ENCODE data around the gene CLIP4. TPM values are rescaled to one million over a fixed set of nuclear protein-coding genes. Genes with fewer than 3 reads are reported as not detected.
A peak's percentile ranks its signal among the peaks of the same experiment; 100 is the strongest.

Gene CLIP4
- total and polyA plus RNA-seq, 4 experiments from 2014 or later = 23.1 to 69.2 (median 44.9) TPM

- Histone ChIP-seq H3K4me1 (ENCODE audit: insufficient read depth, low read length) (no peaks in the 10 kb centered on the region), H3K36me3 (ENCODE audit: insufficient read depth, low read length) (no peaks in the 10 kb centered on the region), H3K27me3 (ENCODE audit: insufficient read depth, low read length) (no peaks in the 10 kb centered on the region), H3K4me3 (ENCODE audit: low read length in 2 of 2) (no peak overlapping the region), H3K27ac (ENCODE audit: low read depth, low read length) (no peak overlapping the region), H3K9me3 (ENCODE audit: control insufficient read depth in 1 of 2, low read length in 2 of 2) (no peaks in the 10 kb centered on the region)
- DNase-seq = no peak
- intact Hi-C loops (cut with micrococcal nuclease) = no loop called here
- ChIA-PET CTCF (ENCODE audit: partially characterized antibody) (no interaction called here), POLR2A (ENCODE audit: partially characterized antibody) (no interaction called here)
- no peaks in the 10 kb centered on the region for H3K9me3 Mint-ChIP-seq
- peaks cover 0 to 3% (median 0%) of the 10 kb centered on the region in 4 donors for H3K4me1 Mint-ChIP-seq
- no peak overlapping the region for H3K4me3 Mint-ChIP-seq
- H3K27me3 Mint-ChIP-seq = no peaks in the 10 kb centered on the region
- peak overlapping the region in 1 of 7 donors; percentile 54 for H3K27ac Mint-ChIP-seq
- no peaks in the 10 kb centered on the region for H3K36me3 Mint-ChIP-seq
These were observed 103.4 kb downstream of the CLIP4 start for GRCh38 chr2:29218550-29219125.

GRCh38 chr2:29219374-29219773, 104.2 kb downstream of the CLIP4 start:
- Histone ChIP-seq H3K27me3 (ENCODE audit: insufficient read depth, low read length) (no peaks in the 10 kb centered on the region), H3K4me3 (ENCODE audit: low read length in 2 of 2) (no peak overlapping the region), H3K9me3 (ENCODE audit: control insufficient read depth in 1 of 2, low read length in 2 of 2) (no peaks in the 10 kb centered on the region), H3K27ac (ENCODE audit: low read depth, low read length) (no peak overlapping the region), H3K4me1 (ENCODE audit: insufficient read depth, low read length) (no peaks in the 10 kb centered on the region), H3K36me3 (ENCODE audit: insufficient read depth, low read length) (no peaks in the 10 kb centered on the region)
- ChIA-PET POLR2A (ENCODE audit: partially characterized antibody) (no interaction called here), CTCF (ENCODE audit: partially characterized antibody) (no interaction called here)
- intact Hi-C loops (cut with micrococcal nuclease) = no loop called here
- Mint-ChIP-seq H3K27me3 (no peaks in the 10 kb centered on the region), H3K9me3 (no peaks in the 10 kb centered on the region), H3K27ac (no peak overlapping the region), H3K4me3 (no peak overlapping the region), H3K36me3 (no peaks in the 10 kb centered on the region), H3K4me1 (no peaks in the 10 kb centered on the region)
- no peak for DNase-seq

GRCh38 chr2:29220506-29221270, 105.5 kb downstream of the CLIP4 start:
- Mint-ChIP-seq H3K27ac (peak overlapping the region in 1 of 7 donors; percentile 8), H3K4me1 (no peaks in the 10 kb centered on the region), H3K9me3 (no peaks in the 10 kb centered on the region), H3K36me3 (no peaks in the 10 kb centered on the region), H3K27me3 (no peaks in the 10 kb centered on the region), H3K4me3 (no peak overlapping the region)
- CTCF ChIA-PET (ENCODE audit: partially characterized antibody) = no interaction called here
- Histone ChIP-seq H3K4me3 (ENCODE audit: low read length in 2 of 2) (no peak overlapping the region), H3K27me3 (ENCODE audit: insufficient read depth, low read length) (no peaks in the 10 kb centered on the region), H3K27ac (ENCODE audit: low read depth, low read length) (no peak overlapping the region), H3K9me3 (ENCODE audit: control insufficient read depth in 1 of 2, low read length in 2 of 2) (no peaks in the 10 kb centered on the region), H3K4me1 (ENCODE audit: insufficient read depth, low read length) (no peaks in the 10 kb centered on the region), H3K36me3 (ENCODE audit: insufficient read depth, low read length) (no peaks in the 10 kb centered on the region)
- intact Hi-C loops (cut with micrococcal nuclease) = no loop called here
- POLR2A ChIA-PET (ENCODE audit: partially characterized antibody) = no interaction called here
- no peak for DNase-seq

- no peak overlapping the region for H3K27ac Mint-ChIP-seq
These were observed 107.4 kb downstream of the CLIP4 start for GRCh38 chr2:29222381-29223179.

GRCh38 chr2:29223257-29223656, 108.0 kb downstream of the CLIP4 start:
- no peak for DNase-seq
- intact Hi-C loops (cut with micrococcal nuclease) = no loop called here
- no peaks in the 10 kb centered on the region for H3K9me3 Mint-ChIP-seq
- Histone ChIP-seq H3K27ac (ENCODE audit: low read depth, low read length) (no peak overlapping the region), H3K4me1 (ENCODE audit: insufficient read depth, low read length) (no peaks in the 10 kb centered on the region), H3K4me3 (ENCODE audit: low read length in 2 of 2) (no peak overlapping the region), H3K9me3 (ENCODE audit: control insufficient read depth in 1 of 2, low read length in 2 of 2) (no peaks in the 10 kb centered on the region), H3K27me3 (ENCODE audit: insufficient read depth, low read length) (no peaks in the 10 kb centered on the region), H3K36me3 (ENCODE audit: insufficient read depth, low read length) (no peaks in the 10 kb centered on the region)
- H3K27ac Mint-ChIP-seq = no peak overlapping the region
- CTCF ChIA-PET (ENCODE audit: partially characterized antibody) = no interaction called here
- POLR2A ChIA-PET (ENCODE audit: partially characterized antibody) = no interaction called here
- peaks cover 0 to 15% of the 10 kb centered on the region in 2 donors for H3K27me3 Mint-ChIP-seq
- H3K4me3 Mint-ChIP-seq = no peak overlapping the region
- H3K4me1 Mint-ChIP-seq = no peaks in the 10 kb centered on the region
- H3K36me3 Mint-ChIP-seq = no peaks in the 10 kb centered on the region

More at GRCh38 chr2:29222381-29223179, 107.4 kb downstream of the CLIP4 start:
- Mint-ChIP-seq H3K9me3 (no peaks in the 10 kb centered on the region), H3K27me3 (peaks cover 0 to 15% of the 10 kb centered on the region in 2 donors), H3K4me1 (no peaks in the 10 kb centered on the region), H3K36me3 (no peaks in the 10 kb centered on the region), H3K4me3 (no peak overlapping the region)
- DNase-seq = no peak
- Histone ChIP-seq H3K9me3 (ENCODE audit: control insufficient read depth in 1 of 2, low read length in 2 of 2) (no peaks in the 10 kb centered on the region), H3K27ac (ENCODE audit: low read depth, low read length) (no peak overlapping the region), H3K27me3 (ENCODE audit: insufficient read depth, low read length) (no peaks in the 10 kb centered on the region), H3K4me3 (ENCODE audit: low read length in 2 of 2) (no peak overlapping the region), H3K36me3 (ENCODE audit: insufficient read depth, low read length) (no peaks in the 10 kb centered on the region), H3K4me1 (ENCODE audit: insufficient read depth, low read length) (no peaks in the 10 kb centered on the region)
- CTCF ChIA-PET (ENCODE audit: partially characterized antibody) = no interaction called here
- intact Hi-C loops (cut with micrococcal nuclease) = no loop called here
- POLR2A ChIA-PET (ENCODE audit: partially characterized antibody) = no interaction called here

GRCh38 chr2:29223851-29224692, 108.9 kb downstream of the CLIP4 start:
- H3K27me3 Mint-ChIP-seq = peaks cover 0 to 17% of the 10 kb centered on the region in 2 donors
- POLR2A ChIA-PET (ENCODE audit: partially characterized antibody) = no interaction called here

More at GRCh38 chr2:29223851-29224692, 108.9 kb downstream of the CLIP4 start:
- no peaks in the 10 kb centered on the region for H3K36me3 ChIP-seq (ENCODE audit: insufficient read depth, low read length)
- H3K27me3 ChIP-seq (ENCODE audit: insufficient read depth, low read length) = no peaks in the 10 kb centered on the region
- Mint-ChIP-seq H3K36me3 (no peaks in the 10 kb centered on the region), H3K9me3 (no peaks in the 10 kb centered on the region), H3K4me1 (no peaks in the 10 kb centered on the region), H3K27ac (no peak overlapping the region), H3K4me3 (no peak overlapping the region)
- H3K4me1 ChIP-seq (ENCODE audit: insufficient read depth, low read length) = no peaks in the 10 kb centered on the region
- H3K4me3 ChIP-seq (ENCODE audit: low read length in 2 of 2) = no peak overlapping the region
- DNase-seq = no peak
- H3K9me3 ChIP-seq (ENCODE audit: control insufficient read depth in 1 of 2, low read length in 2 of 2) = no peaks in the 10 kb centered on the region
- CTCF ChIA-PET (ENCODE audit: partially characterized antibody) = no interaction called here
- no peak overlapping the region for H3K27ac ChIP-seq (ENCODE audit: low read depth, low read length)
- intact Hi-C loops (cut with micrococcal nuclease) = no loop called here

Measured in CD4-positive, alpha-beta memory T cell (primary cell).